Hepatocyte (in vitro differentiated cells): Measurements from ENCODE around the gene SLC28A2. TPM values are rescaled to one million over a fixed set of nuclear protein-coding genes. Genes with fewer than 3 reads are reported as not detected.
A peak's percentile ranks its signal among the peaks of the same experiment; 100 is the strongest.

Experiments used
- DNase-seq: peaks from one replicate; pipeline ENCODE4 v3.0.0-alpha.2; 2016; ENCODE audit warnings: low spot score
- H2AFZ ChIP-seq: fragments of 200-600 bp; sonication (generic); 2 replicates; pipeline ENCODE4 v1.6.0; 2016; ENCODE audit warnings: antibody characterized with exemption, mild to moderate bottlenecking
- H3K27ac ChIP-seq: fragments of 200-600 bp; sonication (generic); 2 replicates; pipeline ENCODE4 v1.5.1; 2016; ENCODE audit warnings: mild to moderate bottlenecking
- H3K27me3 ChIP-seq: fragments of 200-600 bp; sonication (generic); 2 replicates; pipeline ENCODE4 v1.6.1; 2016
- H3K36me3 ChIP-seq: fragments of 200-600 bp; sonication (generic); replicated peaks from 2 replicates; pipeline ENCODE4 v1.5.1; 2016; ENCODE audit warnings: low read depth; ENCODE audit not compliant: insufficient read depth
- H3K4me1 ChIP-seq: fragments of 200-600 bp; sonication (generic); 2 replicates; pipeline ENCODE4 v1.5.1; 2016; ENCODE audit warnings: mild to moderate bottlenecking, moderate library complexity; ENCODE audit not compliant: insufficient read depth
- H3K4me2 ChIP-seq: fragments of 200-600 bp; sonication (generic); 2 replicates; pipeline ENCODE4 v1.6.0; 2016
- H3K4me3 ChIP-seq: fragments of 200-600 bp; sonication (generic); 2 replicates; pipeline ENCODE4 v1.5.1; 2016; ENCODE audit warnings: mild to moderate bottlenecking
- H3K79me2 ChIP-seq: fragments of 200-600 bp; sonication (generic); 2 replicates; pipeline ENCODE4 v1.6.0; 2017; ENCODE audit warnings: mild to moderate bottlenecking
- H3K9me2 ChIP-seq: fragments of 200-600 bp; sonication (generic); replicated peaks from 2 replicates; pipeline ENCODE4 v1.6.0; 2017; ENCODE audit warnings: mild to moderate bottlenecking; ENCODE audit not compliant: insufficient read depth
- H3K9me3 ChIP-seq: fragments of 200-600 bp; sonication (generic); 2 replicates; pipeline ENCODE4 v1.5.1; 2016; ENCODE audit warnings: low read depth, mild to moderate bottlenecking
- H4K20me1 ChIP-seq: fragments of 200-600 bp; sonication (generic); 2 replicates; pipeline ENCODE4 v1.6.0; 2016; ENCODE audit warnings: mild to moderate bottlenecking; ENCODE audit not compliant: insufficient read depth, poor library complexity, severe bottlenecking
- EZH2 ChIP-seq: fragments of 200-600 bp; sonication (generic); IDR thresholded peaks from 2 replicates; pipeline ENCODE4 v1.6.1; 2016; ENCODE audit warnings: antibody characterized with exemption, mild to moderate bottlenecking, borderline replicate concordance
- EZH2phosphoT487 ChIP-seq: fragments of 200-600 bp; sonication (generic); IDR thresholded peaks from one replicate; pipeline ENCODE4 v1.6.1; 2018; ENCODE audit warnings: antibody characterized with exemption, mild to moderate bottlenecking, low read depth, moderate library complexity; ENCODE audit not compliant: unreplicated experiment, severe bottlenecking
- WGBS: methylation state at CpG from one replicate; pipeline ENCODE4 v1.1.6; 2016; ENCODE audit warnings: low lambda C conversion rate; ENCODE audit errors: missing lambda C conversion rate; 5-methylcytosine and 5-hydroxymethylcytosine counted together
- polyA plus RNA-seq: library from polyadenylated mRNA; unstranded; fragments of >200 nt; fragmentation: Nextera tagmentation; extraction: Ambion mirVana; gene quantifications from 2 replicates; pipeline ENCODE4 v1.2.1, GENCODE V29; 2016
- total RNA-seq: library from RNA; depleted of rRNA; stranded (reverse); fragments of >200 nt; gene quantifications from 2 replicates; pipeline ENCODE4 v1.2.3, GENCODE V29; 2014
- TF ChIP-seq, protein P1 (sequence below): fragments of 200-600 bp; sonication (generic); IDR thresholded peaks from 2 replicates; pipeline ENCODE4 v1.5.1; 2016; ENCODE audit warnings: antibody characterized with exemption, mild to moderate bottlenecking; ENCODE audit not compliant: poor library complexity

The SLC28A2 gene
- total and polyA plus RNA-seq, 2 experiments from 2014 or later, result 1.5 to 1.8 TPM

- peaks cover 15% of the 10 kb centered on the region for H3K4me1 ChIP-seq
- H3K36me3 ChIP-seq, result no peaks in the 10 kb centered on the region
- H3K4me3 ChIP-seq, result no peak overlapping the region
- no peak for DNase-seq
- H3K4me2 ChIP-seq, result peak overlapping the region; percentile 43
- TF ChIP-seq EZH2phosphoT487, result no peak
- no peak for TF ChIP-seq EZH2
- TF ChIP-seq, protein P1, sequence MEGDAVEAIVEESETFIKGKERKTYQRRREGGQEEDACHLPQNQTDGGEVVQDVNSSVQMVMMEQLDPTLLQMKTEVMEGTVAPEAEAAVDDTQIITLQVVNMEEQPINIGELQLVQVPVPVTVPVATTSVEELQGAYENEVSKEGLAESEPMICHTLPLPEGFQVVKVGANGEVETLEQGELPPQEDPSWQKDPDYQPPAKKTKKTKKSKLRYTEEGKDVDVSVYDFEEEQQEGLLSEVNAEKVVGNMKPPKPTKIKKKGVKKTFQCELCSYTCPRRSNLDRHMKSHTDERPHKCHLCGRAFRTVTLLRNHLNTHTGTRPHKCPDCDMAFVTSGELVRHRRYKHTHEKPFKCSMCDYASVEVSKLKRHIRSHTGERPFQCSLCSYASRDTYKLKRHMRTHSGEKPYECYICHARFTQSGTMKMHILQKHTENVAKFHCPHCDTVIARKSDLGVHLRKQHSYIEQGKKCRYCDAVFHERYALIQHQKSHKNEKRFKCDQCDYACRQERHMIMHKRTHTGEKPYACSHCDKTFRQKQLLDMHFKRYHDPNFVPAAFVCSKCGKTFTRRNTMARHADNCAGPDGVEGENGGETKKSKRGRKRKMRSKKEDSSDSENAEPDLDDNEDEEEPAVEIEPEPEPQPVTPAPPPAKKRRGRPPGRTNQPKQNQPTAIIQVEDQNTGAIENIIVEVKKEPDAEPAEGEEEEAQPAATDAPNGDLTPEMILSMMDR, result no peak
- 50% methylated on average over 4 of the region's 4 CpGs for WGBS
- H3K27me3 ChIP-seq, result no peaks in the 10 kb centered on the region
- H2AFZ ChIP-seq, result no peak overlapping the region
- H3K9me2 ChIP-seq, result no peaks in the 10 kb centered on the region
- no peaks in the 10 kb centered on the region for H3K79me2 ChIP-seq
- H3K27ac ChIP-seq, result peak overlapping the region; percentile 50
- no peaks in the 10 kb centered on the region for H4K20me1 ChIP-seq
- H3K9me3 ChIP-seq, result no peaks in the 10 kb centered on the region
These were observed 10.9 kb downstream of the SLC28A2 start for GRCh38 chr15:45262906-45263461.

- no peak for DNase-seq
- Histone ChIP-seq H3K4me1 (peaks cover 15% of the 10 kb centered on the region), H3K9me3 (no peaks in the 10 kb centered on the region), H4K20me1 (no peaks in the 10 kb centered on the region), H3K27ac (no peak overlapping the region), H3K4me2 (no peak overlapping the region), H3K79me2 (no peaks in the 10 kb centered on the region), H3K36me3 (no peaks in the 10 kb centered on the region), H3K9me2 (no peaks in the 10 kb centered on the region), H3K27me3 (no peaks in the 10 kb centered on the region), H3K4me3 (no peak overlapping the region), H2AFZ (no peak overlapping the region)
- 97% methylated on average over 2 of the region's 2 CpGs for WGBS
- no peak for TF ChIP-seq EZH2phosphoT487
- TF ChIP-seq, protein P1, result no peak
These were observed 11.8 kb downstream of the SLC28A2 start for GRCh38 chr15:45263854-45264253.

GRCh38 chr15:45265506-45265905 is 13.5 kb downstream of the SLC28A2 start:
- TF ChIP-seq EZH2, result no peak
- no peak for DNase-seq
- Histone ChIP-seq H3K4me2 (no peak overlapping the region), H3K36me3 (no peaks in the 10 kb centered on the region), H3K4me1 (peaks cover 15% of the 10 kb centered on the region), H4K20me1 (no peaks in the 10 kb centered on the region), H3K27me3 (no peaks in the 10 kb centered on the region), H3K4me3 (no peak overlapping the region), H2AFZ (no peak overlapping the region), H3K9me2 (no peaks in the 10 kb centered on the region), H3K9me3 (no peaks in the 10 kb centered on the region), H3K27ac (no peak overlapping the region), H3K79me2 (no peaks in the 10 kb centered on the region)
- 89% methylated on average over 3 of the region's 3 CpGs for WGBS

GRCh38 chr15:45268135-45268534 is 16.1 kb downstream of the SLC28A2 start:
- Histone ChIP-seq H3K9me2 (no peaks in the 10 kb centered on the region), H3K4me2 (no peak overlapping the region), H4K20me1 (no peaks in the 10 kb centered on the region), H3K9me3 (no peaks in the 10 kb centered on the region), H3K4me1 (peaks cover 5% of the 10 kb centered on the region), H3K79me2 (no peaks in the 10 kb centered on the region), H2AFZ (no peak overlapping the region), H3K27ac (no peak overlapping the region), H3K27me3 (no peaks in the 10 kb centered on the region), H3K36me3 (no peaks in the 10 kb centered on the region), H3K4me3 (no peak overlapping the region)
- no peak for DNase-seq
- 79% methylated on average over 2 of the region's 2 CpGs for WGBS
- TF ChIP-seq, protein P1, result no peak
- TF ChIP-seq EZH2, result no peak
- TF ChIP-seq EZH2phosphoT487, result no peak
